NCI-H2227 (cell line): ENCODE data around the gene ATP2A3.

Source experiments
- DNase-seq: peaks from one replicate; lab custom pipeline; 2025; ENCODE audit not compliant: unreplicated experiment; lab: John Stamatoyannopoulos, UW

ATP2A3 gene

DNA sequence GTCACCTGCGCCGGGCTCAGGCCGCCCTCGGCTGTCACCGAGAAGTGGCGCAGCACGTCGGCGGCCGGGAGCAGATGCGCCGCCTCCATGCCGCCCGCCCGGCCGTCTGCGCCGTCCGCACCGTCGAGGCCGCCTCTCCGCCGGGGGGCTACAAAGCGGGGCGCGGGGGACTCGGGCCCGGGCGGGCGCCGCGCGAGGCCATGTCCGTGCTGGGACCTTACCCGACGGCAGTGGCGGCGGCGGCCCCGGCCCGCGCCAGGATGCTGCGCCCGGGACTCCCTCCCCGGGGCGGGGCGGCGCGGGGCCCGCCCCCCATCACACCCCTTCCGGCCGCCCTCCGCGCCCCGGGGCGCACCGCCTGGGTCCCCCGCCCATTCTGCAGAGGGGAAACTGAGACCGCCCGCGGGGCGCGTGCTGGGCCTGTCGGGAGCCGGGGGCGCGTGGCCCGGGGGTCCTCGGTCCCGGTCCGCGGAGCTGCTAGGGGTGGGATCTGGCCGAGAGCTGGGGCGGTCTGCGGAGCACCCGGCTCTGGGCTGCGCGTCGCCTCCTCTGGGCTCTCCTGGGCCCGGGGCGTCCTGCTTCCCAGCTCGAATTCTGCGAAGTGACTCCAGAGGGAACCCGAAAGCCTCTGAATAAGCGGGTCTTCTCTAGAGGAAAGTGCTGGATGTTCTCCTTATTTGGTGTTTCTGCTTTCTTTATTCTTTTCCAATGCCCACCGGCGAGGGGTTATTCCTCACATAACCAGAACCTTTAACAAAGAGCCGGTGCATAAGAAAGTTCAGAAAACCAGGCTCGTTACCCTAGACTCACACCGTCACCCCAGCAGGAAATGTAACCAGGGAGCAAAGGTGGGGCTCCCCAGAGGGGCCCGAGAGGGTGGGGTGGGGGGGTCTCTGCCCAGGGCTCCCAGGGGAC, at the start of gene ATP2A3:
Gene ATP2A3 (minus strand): TSS at position 235 of the 915 bp plus-strand sequence. CDS start 146 bp downstream, at position 89.
- no peak for DNase-seq

DNA sequence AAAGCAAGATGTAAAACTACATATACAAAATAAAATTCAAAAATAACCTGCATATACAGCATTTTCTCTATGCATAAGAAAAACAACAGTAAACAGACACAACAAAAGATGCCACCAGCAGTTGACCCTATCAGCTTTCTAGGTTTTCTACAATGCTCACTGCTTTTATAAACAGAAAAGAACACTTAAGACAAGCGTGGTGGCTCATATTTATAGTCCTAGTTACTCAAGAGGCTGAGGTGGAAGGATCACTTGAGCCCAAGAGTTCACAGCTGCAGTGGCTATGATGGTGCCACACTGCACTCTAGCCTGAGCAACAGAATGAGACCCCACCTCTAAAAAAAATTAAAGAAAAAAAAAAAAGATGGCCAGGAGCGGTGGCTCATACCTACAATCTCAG, 46.5 kb upstream of the ATP2A3 start:
- no peak for DNase-seq

DNA sequence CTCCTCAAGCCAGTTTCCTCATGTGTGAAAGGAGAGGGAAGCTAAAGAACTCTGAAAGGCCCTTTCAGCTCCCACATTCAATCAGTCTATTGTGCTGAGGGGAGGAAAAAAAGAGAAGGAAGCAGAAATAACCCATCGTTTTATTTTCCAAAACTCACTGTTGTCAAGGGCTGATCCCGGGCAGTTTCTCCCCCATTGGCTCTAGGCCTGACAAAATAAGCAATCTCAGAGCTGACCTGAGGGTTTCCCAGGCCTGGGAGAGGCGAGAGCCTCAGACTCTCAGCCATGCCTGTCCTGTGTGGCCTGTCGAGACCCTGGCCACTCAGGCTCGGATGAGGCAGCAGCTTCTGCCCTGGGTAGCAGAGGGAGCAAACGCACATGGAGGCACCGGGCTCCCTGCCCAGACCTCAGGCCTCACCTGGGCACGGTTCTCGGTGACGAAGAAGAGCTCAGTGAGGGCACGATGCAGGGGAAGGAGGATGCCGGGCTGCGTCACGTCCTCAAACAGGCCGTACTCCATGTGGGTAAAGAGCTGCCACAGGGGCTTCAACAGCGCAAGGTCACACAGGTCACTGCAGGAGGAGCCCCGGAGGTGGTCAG, 45.0 kb upstream of the ATP2A3 start:
- DNase-seq, result no peak

DNA sequence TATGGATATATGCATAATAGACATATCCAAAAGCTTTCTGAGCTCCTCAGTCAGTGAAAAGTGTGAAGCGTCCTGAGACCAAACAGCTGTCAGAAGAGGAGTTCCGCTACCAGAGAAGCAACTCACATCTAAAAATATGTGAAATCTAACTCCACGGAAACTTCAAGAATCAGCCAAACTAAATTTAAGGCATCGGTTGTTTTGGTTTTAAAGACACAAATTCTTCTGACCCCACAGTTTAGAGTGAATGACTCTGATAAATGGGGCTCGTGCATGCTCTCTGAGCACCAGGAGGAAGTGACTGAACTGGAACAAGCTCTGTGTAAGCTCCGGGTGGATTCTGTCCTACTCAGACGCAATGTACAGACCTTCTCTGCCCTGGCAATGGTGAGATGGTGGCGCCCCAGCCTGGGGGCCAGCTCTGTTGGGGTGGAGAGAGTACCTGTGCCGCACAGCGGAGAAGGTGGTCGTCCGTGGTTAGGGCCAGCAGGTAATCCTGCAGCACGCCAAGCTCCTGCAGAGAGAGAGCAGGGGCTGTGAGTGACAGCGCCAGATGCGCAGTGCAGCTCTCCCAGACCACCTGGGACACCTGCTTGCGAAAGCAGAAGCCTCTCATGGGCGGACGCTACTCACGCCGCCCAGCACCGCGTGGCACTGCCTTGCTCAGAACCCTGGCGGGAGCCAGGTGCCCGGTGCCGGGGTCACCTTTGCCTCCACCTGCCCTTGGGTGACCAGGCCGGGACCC, 44.4 kb upstream of the ATP2A3 start:
- no peak for DNase-seq

DNA sequence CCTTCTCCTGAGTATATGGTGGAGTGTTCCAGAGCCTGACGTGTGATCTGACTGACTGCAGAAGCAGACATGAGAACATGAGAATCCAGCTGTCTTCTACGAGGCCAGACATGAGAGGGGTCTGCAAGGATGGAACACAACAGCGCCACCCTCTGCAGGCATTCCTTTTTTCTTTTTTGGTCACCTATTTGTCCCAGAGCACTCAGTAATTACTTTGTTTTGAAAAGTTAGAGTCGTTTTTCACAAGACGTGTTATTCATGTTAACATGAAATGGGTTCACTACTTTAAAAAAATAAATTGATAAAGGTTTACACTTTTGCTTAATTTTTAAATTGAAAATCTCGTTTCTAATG, 43.8 kb upstream of the ATP2A3 start:
- no peak for DNase-seq

DNA sequence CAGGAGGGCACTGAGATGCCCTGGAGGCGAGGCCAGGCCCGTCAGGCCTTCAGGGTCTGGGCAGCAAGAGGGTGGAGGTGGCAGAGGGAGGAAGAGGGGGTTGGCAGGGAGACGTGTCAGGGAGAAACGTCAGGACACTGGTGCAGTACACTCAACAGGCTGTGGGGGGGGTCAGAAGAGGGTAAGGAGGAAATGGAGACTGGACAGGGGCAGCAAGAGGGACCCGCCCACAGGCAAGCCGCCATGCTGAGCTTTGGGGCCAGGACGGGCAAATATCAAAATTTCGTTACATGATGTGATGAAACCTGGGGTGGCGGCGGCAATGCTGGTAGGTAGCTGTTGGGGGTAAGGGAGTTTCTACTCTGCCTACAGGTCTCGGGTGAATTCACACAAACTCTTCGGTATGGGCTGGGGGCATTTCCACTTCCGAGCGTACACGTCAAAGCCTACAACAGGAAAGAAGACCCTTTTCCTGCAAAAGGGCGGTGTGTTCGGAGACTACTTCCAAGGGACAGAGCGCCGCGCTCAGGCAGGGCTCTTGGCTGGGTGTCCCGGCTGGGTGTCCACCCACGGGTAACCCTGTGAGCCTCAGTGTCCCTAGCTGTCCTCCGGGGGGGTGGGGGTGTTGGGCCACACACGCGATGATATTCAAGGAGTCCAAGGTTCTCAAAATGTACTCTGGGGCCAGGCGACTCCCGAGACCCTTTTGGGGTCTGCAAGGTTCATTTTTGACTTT, 43.3 kb upstream of the ATP2A3 start:
- no peak for DNase-seq

DNA sequence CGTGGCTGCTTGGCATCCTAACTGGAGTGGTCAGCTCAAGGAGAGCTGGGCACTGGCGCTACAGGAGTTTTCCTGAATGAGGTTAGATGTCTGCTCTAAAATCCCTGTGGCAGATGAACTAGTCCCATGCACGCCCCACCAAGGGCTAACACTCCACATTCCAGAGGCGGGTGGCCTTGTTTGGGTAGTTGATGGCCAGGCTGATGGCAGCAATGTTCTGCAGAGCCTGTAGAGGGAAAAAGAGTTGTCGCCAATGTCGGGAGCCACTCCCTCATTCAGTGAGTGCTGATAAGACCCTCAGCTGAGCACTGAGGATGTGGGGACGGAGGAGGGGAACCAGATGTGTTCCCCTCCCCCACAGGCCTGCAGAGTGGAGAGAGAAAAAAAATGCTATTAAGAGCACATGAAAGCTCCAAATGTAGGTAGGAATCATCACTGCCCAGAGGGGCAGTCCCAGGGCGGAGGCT, 42.5 kb upstream of the ATP2A3 start:
- no peak for DNase-seq

DNA sequence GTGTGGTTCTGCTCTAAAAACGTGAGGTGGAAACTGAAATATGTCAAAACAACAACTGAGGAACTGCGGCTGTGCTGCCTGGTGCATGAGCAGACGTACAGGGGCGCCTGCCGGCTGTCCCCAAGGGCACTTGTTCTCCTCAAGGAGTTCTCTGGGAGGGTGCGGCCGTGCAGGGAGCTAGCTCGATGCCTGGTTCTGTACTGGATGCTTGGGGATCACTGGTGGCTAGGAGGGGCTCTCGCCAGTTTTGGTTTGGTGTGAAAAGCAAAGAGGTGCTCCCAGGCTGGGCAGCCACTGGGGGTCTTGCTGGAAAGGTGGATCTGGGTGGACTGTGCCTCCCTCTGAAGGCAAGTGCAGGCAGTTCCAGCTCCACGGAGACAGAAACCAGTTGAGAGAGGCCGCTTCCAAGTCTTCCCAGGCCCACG, 41.9 kb upstream of the ATP2A3 start:
- DNase-seq, result no peak

DNA sequence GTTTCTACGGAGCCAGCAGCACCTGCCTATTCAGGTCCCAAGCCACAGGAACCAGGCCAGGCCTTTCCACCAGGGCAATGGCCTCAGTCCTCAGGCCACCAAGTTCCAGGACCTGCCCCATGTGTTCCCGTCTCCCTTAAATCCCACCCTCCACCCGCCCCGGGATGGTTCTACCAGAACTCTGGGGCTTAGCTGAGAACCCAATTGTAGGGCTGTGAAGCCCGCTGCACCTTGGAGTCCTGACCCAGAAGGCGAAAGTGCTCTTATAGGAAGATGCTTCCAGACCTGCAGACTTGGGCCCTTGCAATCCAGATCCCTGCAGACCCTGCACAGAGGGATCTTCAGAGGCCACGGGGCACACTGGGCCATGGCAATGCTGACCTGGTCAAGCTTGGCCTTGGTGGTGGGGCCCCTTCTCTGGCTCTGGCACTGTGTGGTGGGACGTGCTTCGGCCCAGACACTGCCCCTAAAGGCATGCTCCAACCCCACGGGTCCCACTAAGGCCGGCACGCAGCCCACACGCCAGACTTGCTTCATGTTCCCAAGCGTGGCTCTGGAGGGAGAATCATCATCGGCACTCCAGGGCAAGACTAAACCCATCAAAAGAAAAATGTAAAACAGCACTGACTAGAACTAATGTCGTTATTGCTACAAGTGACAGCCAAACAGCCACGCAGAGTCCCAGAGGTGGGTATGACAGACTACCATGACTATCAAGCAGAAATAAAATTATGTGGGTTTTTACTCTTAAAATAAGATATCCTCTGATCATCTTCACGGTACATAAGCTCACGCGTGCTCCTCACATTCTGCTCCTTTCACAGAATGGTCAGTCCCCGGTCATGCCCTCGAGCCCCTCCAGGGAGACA, 41.3 kb upstream of the ATP2A3 start:
- no peak for DNase-seq

DNA sequence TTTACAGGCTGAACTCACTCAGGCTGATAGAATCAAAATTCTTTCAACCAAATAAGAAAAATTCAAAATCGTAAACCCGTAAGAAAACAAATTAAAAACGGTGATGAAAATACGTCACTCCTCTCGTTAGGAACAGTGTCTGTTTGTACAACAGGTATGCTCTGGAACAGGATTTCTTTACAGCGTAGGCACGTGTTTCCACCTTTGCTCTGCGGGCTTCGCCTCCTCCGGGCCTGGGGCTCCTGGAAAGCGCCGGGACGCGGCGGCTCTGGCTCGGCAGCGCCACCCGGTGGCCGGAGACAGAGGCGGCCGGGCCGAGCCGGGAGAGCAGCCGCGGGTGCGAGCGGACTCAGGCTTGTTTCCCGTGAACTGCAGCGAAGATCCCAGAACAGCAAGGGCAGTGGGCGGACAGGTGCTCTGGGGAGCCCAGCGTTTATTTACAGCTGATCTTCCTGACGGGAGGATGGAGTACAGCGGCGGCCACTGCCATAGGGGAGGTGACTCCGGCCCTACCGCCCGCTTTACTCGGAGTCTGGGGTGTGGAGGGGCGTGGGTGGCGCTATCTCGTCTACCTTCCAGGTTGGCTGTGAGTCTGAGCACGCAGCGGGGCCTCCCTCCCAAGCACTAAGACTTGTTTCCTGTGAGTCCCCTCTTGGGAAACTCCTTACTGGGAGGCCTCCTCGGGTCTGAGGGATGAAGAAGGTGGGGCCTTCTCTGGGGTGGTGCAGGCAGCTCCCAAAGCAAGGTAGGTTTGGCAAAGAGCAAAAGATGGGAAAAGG, 40.5 kb upstream of the ATP2A3 start:
- DNase-seq, result no peak

DNA sequence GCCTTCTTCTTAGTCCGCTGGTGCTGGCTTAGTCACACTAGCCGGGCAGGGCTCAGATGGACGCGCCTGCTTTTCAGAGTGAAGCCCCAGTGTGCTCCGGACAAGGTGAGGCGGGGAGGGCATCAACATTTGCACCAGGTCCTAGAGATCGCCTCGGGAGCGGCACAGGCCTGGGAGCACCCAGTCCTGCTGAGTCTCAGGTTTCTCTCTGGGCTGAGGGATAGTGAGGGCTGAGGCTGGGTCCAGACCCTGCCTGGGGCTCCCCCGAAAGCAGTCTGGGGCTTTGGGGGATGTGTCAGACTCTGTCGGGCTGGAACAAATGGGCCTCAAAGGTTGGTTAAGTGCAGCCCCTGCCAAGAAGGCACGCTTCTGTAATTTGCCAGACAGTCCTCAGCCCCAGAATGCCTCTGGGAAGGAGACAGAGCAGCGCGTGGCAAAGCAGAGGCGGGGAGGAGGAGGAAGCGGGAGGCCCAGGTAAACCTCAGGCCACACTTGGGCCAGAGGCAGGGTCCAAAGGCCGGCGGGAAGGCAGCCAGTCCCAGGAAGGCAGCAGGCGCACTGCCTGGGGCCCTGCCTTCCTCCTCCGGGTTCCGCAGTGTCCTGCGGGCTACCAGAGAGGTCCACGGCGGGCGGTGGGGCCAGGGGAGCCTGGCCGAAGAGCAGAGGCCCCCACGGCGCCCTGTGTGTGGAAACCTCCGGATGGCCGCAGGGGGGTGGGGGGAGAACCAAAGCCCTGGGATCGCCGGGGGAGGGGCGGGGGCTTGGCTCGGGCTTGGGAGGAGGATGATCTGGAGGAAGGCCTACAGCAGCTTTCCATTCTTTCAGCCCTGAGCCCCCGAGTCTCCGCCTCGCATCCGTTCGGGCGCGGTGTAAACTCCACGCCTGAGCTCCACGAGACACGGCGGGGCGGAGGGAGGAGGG, 39.5 kb upstream of the ATP2A3 start:
- no peak for DNase-seq

DNA sequence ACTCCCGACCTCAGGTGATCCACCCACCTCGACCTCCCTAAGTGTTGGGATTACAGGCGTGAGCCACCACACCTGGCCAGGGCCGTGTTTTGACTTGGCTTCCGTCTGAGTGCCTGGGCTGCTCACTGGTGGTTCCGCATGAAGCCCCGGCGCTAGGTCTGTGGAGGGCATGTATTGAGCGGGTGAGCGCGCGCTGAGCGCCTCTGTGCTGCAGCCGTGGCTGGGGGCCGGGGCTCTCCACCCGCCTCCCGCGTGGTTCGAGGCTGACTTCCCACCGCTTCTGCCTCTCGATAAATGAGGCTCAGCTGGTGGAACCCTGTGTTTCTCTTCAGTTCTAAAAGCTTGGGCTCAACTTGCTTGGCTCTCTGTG, 38.9 kb upstream of the ATP2A3 start:
- no peak for DNase-seq

DNA sequence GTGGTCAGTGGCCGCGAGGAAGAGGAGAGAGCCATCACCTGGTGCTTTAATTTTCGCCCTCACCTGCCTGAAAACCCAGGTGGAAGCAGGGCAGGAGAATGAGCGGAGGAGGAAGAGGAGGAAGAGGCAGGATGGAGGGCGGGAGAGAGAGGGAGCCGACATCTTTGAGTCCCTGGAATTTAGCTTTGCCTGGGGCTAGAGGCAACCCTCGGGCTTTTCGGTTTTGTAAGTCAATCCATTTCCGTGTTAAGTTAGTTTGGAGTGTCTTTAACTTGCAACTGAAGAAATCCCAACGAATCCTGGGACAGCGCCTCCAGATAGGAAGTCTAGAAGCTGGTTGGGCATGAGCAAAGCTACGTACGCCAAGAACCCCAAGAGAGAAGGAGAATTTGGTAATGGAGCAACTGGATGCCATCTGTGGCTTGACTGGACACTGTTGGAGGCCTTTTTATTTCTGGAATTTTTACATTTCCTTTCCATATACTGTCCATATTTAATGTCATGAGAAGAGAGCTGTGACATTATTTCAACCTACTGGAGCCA, 36.9 kb upstream of the ATP2A3 start:
- DNase-seq, result no peak

DNA sequence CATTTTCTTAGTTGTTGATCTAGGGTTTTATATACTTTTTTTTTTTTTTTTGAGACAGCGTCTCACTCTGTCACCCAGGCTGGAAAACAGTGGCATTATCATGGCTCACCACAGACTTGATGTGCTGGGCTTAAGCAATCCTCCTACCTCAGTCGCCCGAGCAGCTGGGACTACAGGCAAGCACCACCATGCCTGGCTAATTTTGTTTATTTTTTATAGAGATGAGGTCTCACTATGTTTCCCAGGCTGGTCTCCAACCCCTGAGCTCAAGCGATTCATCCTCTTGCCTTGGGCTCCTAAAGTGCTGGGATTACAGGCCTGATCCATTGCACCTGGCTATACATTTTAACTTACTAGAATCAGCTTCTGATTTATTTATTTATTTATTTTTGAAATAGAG, 34.2 kb upstream of the ATP2A3 start:
- DNase-seq, result no peak

DNA sequence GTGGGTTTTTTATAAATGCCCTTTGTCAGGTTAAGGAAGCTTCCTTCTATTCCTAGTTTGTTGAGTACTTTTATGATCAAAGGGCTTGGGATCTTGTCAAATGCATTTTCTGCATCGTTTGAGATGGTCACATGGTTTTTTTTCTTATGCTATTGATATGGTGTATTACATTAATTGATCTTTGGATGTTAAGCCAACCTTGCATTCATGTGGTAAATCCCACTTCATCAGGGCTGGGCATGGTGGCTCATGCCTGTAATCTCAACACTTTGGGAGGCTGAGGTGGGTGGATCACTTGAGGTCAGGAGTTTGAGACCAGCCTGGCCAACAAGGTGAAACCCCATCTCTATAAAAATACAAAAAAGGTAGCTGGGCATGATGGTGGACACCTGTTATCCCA, 30.8 kb upstream of the ATP2A3 start:
- DNase-seq, result no peak

DNA sequence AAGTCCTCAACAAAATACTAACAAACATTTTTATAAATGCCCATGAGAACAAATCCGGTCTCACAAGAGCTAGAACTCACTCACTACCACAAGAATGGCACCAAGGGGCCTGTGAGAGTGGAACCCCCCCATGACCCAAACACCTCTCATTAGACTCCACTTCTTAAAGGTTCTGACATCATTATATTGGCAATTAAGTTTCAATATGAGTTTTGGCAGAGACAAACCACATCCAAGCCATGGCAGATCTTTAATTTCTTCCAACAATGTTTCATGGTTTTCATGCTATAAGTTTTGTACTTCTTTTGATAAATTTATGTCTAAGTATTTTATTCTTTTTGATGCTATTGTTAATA, 30.0 kb upstream of the ATP2A3 start:
- DNase-seq, result no peak

DNA sequence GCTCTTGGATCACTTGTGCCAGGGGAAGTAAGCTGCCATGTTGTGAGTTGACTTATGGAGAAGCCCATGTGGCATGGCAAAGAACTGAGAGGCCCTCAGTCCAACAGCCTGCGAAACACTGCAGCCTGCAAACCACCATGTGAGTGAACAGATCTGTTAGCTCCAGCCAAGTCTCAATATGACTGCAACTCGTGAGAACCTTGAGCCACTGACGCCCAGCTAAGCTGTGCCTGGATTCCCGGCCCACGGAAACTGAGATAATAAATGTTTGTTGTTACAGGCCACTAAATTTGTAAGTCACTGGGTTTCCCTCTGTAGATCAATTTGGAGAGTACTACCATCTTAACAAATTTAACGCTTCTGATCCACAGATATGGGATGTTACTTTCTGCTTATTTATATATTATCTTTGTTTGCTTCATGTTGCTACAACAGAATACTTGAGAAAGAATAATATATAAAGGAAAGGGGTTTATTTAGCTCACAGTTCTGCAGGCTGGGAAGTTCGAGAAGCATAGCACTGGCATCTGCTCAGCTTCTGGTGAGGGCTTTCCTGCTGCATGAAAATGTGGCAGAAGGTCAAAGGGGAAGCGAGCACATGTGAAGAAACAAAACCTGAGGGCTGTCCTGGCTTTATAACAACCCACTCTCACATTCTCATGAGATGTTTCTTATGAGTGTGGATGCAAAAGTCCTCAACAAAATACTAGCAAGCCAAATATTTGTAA, 29.4 kb upstream of the ATP2A3 start:
- DNase-seq, result no peak

DNA sequence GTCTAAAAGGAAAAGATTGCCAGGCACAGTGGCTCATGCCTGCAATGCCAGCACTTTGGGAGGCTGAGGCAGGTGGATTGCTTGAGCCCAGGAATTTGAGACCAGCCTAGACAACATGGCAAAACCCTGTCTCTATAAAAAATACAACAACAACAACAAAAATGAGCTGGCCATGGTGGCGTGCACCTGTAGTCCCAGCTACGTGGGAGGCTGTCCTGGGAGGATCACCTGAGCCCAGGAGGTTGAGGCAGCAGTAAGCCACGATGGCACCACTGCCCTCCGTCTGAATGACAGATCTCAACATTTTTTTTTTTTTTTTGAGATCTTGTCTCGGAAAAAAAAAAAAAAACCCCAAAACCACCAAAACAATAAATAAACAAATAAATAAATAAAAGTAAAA, 28.1 kb upstream of the ATP2A3 start:
- DNase-seq, result no peak
